ENCODE measurements around the gene GAS2.

DNA sequence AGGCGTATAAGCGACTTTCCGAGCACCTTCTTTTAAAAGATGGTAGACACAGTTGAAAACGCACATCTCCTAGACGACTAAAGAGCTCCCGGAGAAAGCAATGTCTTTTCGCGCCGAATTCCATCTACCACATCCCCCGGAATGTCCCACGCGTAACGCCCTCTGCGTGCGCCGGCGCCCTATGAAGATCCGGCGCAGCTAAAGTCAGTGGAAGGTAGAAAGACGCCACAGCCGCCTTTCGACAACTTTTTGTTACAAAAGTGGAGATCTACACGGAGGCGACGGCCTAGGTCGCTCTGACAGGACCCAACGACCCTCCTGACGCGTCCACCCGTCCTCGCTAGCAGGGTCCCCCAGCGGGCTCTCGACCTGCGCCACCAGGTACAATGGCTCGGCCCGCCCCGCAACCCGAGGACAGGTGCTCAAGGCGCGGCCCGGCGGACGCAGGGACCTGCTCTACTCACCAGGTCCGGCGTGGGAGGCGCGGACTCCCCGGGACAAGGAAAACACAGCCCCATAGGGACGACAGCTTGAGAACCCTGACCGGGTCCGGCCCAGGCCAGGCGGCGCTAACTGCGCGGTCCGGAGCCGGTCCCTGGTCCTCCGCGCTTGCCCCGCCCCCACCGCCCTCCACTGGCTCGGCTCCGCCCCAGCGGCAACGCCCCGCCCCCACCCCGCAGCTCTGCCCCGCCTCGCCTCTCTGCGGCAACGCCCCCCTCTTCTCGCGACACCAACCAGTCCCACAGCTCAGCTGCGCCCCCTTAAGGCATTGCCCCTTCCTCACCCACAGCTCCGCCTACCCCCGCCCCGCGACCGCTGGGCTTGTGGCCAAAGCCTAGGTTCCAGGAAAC lies 163.0 kb downstream of the GAS2 start, which contains the start of gene SVIP:
- TF ChIP-seq, protein P1, sequence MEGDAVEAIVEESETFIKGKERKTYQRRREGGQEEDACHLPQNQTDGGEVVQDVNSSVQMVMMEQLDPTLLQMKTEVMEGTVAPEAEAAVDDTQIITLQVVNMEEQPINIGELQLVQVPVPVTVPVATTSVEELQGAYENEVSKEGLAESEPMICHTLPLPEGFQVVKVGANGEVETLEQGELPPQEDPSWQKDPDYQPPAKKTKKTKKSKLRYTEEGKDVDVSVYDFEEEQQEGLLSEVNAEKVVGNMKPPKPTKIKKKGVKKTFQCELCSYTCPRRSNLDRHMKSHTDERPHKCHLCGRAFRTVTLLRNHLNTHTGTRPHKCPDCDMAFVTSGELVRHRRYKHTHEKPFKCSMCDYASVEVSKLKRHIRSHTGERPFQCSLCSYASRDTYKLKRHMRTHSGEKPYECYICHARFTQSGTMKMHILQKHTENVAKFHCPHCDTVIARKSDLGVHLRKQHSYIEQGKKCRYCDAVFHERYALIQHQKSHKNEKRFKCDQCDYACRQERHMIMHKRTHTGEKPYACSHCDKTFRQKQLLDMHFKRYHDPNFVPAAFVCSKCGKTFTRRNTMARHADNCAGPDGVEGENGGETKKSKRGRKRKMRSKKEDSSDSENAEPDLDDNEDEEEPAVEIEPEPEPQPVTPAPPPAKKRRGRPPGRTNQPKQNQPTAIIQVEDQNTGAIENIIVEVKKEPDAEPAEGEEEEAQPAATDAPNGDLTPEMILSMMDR (IDR thresholded peaks at IDR 0.05): peak in 1 of 2 donors; percentile 58
- TF ChIP-seq POLR2A (IDR thresholded peaks at IDR 0.05): peak in 1 of 2 donors; percentile 53
